Uterus (tissue), 4 donors: ENCODE data around the gene CYP4F2. TPM values are rescaled to one million over a fixed set of nuclear protein-coding genes. Genes with fewer than 3 reads are reported as not detected.
"Not testable (repeated sequence)": the region's sequence is repeated elsewhere in the genome, so short reads cannot be mapped to it uniquely, and the experiment has no call there.

ENCODE experiments used
- DNase-seq, 2 donors: peaks; one replicate each; pipeline ENCODE4 v3.0.0-alpha.2; 2019 to 2020
- H3K27ac ChIP-seq, 2 donors: fragments of 200-600 bp; sonication (generic); 1 replicate in 1 of 2; 2 replicates in 1 of 2; pipeline ENCODE4 v1.5.1; 2016 to 2018
- H3K27me3 ChIP-seq, 2 donors: fragments of 200-600 bp; sonication (generic); one replicate each; pipeline ENCODE4 v1.5.1; 2018 to 2019; ENCODE audit warnings: control low read depth in 1 of 2
- H3K36me3 ChIP-seq, 2 donors: fragments of 200-600 bp; sonication (generic); one replicate each; pipeline ENCODE4 v1.5.1; 2019; ENCODE audit warnings: control low read depth in 1 of 2
- H3K4me1 ChIP-seq, 2 donors: fragments of 200-600 bp; sonication (generic); one replicate each; pipeline ENCODE4 v1.5.1; 2018 to 2019; ENCODE audit warnings: control low read depth in 1 of 2
- H3K4me3 ChIP-seq, 2 donors: fragments of 200-600 bp; sonication (generic); 1 replicate in 1 of 2; 2 replicates in 1 of 2; pipeline ENCODE4 v1.5.1; 2018 to 2019; ENCODE audit warnings: mild to moderate bottlenecking in 1 of 2
- H3K9me3 ChIP-seq, 2 donors: fragments of 200-600 bp; sonication (generic); one replicate each; pipeline ENCODE4 v1.5.1; 2019; ENCODE audit warnings: control low read depth in 1 of 2
- POLR2A ChIP-seq, 2 donors: fragments of 450-650 bp; IDR thresholded peaks; one replicate each; pipeline ENCODE4 v1.6.1; 2016; ENCODE audit warnings: antibody characterized with exemption in 2 of 2, mild to moderate bottlenecking in 1 of 2, moderate library complexity in 1 of 2
- intact Hi-C: fragments of 100-400 bp; cut with DNase I; formaldehyde crosslinking; loops from one replicate; pipeline ENCODE4 v1.15.1; 2023; ENCODE audit warnings: low total_unique reads
- total RNA-seq, 4 donors: library from RNA; depleted of rRNA in 3 of 4; stranded (reverse); fragments of >200 nt in 3 of 4; gene quantifications; one replicate each; pipeline versions ENCODE4 v1.1.0 to v1.2.4, GENCODE V29; 2014 to 2023
- TF ChIP-seq, protein P1 (sequence below), 4 experiments: fragments of 200-600 bp in 2 of 4; fragments of 450-650 bp in 2 of 4; sonication (generic) in 2 of 4; IDR thresholded peaks; one replicate each; pipeline ENCODE4 v1.5.1; 2016 to 2019; ENCODE audit warnings: antibody characterized with exemption in 4 of 4, mild to moderate bottlenecking in 2 of 4, moderate library complexity in 1 of 4
- donor health status: DM: yes; HTN: yes; CAD: no.

CYP4F2 gene
- total RNA-seq, 4 donors from 2014 or later = 0.14 TPM; not detected in 3

DNA sequence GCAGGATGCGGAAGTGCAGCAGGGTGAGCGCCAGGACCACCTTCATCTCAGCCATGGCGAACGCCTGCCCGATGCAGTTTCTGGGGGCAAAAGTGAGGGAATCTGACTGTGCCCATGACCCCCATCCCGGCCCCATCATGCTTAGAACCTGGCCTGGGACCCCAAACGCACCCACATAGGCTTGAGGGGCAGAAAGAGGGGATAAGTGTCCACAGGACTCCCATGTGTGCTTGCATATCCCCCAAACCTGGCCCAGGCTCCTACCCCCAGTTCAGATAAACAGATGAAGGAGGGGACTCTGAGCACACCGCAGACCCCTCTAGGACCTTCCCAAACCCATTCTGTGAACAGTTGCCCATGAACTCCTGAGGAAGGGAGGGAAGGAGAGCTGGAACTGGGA lies 16.0 kb upstream of the CYP4F2 start:
- no peak overlapping the region for H3K4me3 ChIP-seq
- H3K9me3 ChIP-seq = no peaks in the 10 kb centered on the region
- intact Hi-C loops = no loop called here
- no peak for DNase-seq
- TF ChIP-seq POLR2A (IDR thresholded peaks at IDR 0.05) = no peak
- TF ChIP-seq, protein P1, sequence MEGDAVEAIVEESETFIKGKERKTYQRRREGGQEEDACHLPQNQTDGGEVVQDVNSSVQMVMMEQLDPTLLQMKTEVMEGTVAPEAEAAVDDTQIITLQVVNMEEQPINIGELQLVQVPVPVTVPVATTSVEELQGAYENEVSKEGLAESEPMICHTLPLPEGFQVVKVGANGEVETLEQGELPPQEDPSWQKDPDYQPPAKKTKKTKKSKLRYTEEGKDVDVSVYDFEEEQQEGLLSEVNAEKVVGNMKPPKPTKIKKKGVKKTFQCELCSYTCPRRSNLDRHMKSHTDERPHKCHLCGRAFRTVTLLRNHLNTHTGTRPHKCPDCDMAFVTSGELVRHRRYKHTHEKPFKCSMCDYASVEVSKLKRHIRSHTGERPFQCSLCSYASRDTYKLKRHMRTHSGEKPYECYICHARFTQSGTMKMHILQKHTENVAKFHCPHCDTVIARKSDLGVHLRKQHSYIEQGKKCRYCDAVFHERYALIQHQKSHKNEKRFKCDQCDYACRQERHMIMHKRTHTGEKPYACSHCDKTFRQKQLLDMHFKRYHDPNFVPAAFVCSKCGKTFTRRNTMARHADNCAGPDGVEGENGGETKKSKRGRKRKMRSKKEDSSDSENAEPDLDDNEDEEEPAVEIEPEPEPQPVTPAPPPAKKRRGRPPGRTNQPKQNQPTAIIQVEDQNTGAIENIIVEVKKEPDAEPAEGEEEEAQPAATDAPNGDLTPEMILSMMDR (IDR thresholded peaks at IDR 0.05) = no peak
- H3K4me1 ChIP-seq = no peaks in the 10 kb centered on the region
- H3K27ac ChIP-seq = no peak overlapping the region
- no peaks in the 10 kb centered on the region for H3K36me3 ChIP-seq
- peaks cover 0 to 25% of the 10 kb centered on the region in 2 donors for H3K27me3 ChIP-seq

DNA sequence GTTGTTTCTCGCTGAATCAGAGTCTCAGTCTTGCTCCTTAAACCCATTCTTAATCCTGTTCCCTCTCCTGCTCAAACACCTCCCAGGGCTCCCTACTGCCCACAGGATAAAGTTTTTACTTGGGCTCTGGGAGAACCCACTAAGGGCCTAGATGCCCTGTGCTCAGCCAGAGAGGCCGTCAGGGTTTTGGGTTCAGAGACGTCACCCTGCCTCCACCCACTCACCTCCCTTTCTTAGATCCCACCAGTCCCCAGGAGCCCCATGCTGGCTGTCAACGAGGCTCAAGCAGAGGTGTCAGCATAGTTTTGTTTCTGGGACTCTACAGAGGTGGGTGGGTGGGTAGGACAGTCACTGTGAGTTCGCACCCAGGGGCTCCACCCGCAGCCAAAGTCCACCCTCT lies 15.5 kb upstream of the CYP4F2 start:
- H3K4me3 ChIP-seq = no peak overlapping the region
- no peak overlapping the region for H3K27ac ChIP-seq
- intact Hi-C loops = no loop called here
- DNase-seq = no peak
- no peak for TF ChIP-seq POLR2A (IDR thresholded peaks at IDR 0.05)
- TF ChIP-seq, protein P1 (IDR thresholded peaks at IDR 0.05) = no peak
- no peaks in the 10 kb centered on the region for H3K9me3 ChIP-seq
- peaks cover 0 to 28% of the 10 kb centered on the region in 2 donors for H3K27me3 ChIP-seq
- H3K4me1 ChIP-seq = no peaks in the 10 kb centered on the region
- H3K36me3 ChIP-seq = no peaks in the 10 kb centered on the region

DNA sequence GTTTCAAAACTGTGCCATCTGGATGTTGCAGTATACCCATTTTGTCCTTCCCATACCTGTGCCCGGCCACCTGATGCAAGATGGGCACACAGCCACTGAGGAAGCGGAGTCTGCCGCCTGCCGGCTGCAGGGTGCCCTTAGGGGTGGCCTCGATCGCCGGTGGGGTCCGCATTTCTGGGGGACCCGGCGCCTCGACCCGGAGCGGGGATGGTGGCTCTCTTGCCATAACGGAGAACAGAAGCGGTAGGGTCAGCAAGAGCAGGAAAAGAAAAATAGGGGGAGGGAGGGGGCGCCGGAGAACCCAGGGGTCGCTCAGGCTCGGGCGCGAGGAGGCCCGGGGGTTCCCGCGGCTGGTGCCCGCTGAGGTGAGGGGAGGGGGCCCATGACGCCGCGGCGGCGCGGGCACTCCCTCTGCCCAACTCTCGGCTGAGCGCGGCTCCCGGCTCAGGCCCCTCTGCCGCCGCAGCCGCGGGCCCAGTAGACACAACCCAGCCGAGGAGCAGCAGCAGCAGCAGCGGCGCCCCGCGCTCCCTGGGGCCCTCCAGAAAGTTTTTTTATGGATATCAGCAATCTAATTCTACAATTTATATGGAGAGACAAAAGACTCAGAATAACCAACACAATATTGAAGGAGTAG lies 13.8 kb upstream of the CYP4F2 start:
- H3K27me3 ChIP-seq = peaks cover 0 to 35% of the 10 kb centered on the region in 2 donors
- no peaks in the 10 kb centered on the region for H3K4me1 ChIP-seq
- DNase-seq = no peak
- no peaks in the 10 kb centered on the region for H3K9me3 ChIP-seq
- H3K4me3 ChIP-seq = no peak overlapping the region
- intact Hi-C loops = no loop called here
- H3K36me3 ChIP-seq = no peaks in the 10 kb centered on the region
- TF ChIP-seq, protein P1 (IDR thresholded peaks at IDR 0.05) = no peak
- TF ChIP-seq POLR2A (IDR thresholded peaks at IDR 0.05) = no peak
- H3K27ac ChIP-seq = no peak overlapping the region

DNA sequence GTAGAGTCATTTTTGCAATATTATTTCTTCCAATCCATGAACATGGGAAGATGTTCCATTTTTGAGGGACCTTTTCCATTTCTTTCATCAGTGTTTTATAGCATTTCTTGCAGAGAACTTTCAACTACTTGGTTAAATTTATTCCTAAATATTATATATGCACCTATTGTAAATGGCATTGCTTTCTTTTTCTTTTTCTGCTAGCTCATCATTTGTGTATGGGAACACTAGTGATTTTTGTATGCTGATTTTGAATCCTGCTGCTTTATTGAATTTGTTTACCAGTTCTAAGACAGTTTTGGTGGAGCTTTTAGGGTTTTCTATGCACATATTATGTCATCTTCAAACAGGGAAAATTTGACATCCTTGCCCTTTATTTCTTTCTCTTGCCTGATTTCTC lies 7.2 kb upstream of the CYP4F2 start:
- peaks cover 0 to 15% of the 10 kb centered on the region in 2 donors for H3K27me3 ChIP-seq
- no peak overlapping the region for H3K4me3 ChIP-seq
- H3K27ac ChIP-seq = no peak overlapping the region
- no peak for TF ChIP-seq POLR2A (IDR thresholded peaks at IDR 0.05)
- TF ChIP-seq, protein P1 (IDR thresholded peaks at IDR 0.05) = no peak
- H3K9me3 ChIP-seq = no peaks in the 10 kb centered on the region
- no peak for DNase-seq
- intact Hi-C loops = no loop called here
- H3K36me3 ChIP-seq = no peaks in the 10 kb centered on the region
- no peaks in the 10 kb centered on the region for H3K4me1 ChIP-seq

DNA sequence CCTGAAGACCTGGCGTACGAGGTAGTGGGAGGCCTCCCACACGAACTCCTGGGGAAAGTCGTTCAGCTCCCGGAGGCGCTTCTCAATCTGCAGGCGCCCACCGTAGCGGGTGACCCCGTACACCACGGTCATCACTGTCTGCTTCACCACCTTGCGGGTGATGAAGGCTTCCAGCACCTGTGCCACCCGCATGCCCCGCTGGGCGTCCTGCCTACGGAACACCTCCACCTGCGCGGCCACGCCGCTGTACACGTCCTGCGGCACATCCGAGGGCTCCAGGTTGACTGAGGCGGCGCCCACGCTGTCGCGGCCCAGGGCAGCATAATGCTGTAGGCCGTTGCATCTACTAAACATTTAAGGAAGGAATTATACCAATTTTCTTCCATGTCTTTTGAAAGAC lies 5.0 kb upstream of the CYP4F2 start:
- not testable (repeated sequence) for H3K9me3 ChIP-seq, DNase-seq, H3K4me3 ChIP-seq

DNA sequence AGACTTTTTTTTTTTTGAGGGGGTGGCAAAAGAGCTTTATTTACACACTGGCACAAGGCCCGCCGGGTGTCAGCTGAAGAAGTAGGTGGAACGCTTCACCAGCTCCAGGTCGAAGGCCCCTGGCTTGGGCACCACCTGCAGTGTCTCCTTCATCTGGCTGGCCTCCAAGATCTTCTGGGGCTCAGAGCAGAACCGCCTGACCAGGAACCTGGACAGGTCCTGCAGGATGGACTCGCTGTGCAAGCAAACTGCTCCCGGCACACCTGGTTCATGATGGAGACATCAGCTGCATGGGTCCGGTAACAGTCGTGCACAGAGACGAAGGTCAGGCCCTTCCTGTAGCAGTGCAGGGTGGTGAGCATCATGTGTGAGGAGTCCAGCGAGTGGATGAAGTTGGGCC lies 4.4 kb upstream of the CYP4F2 start:
- DNase-seq = no peak
- Histone ChIP-seq H3K27ac (no peak overlapping the region), H3K9me3 (no peaks in the 10 kb centered on the region), H3K27me3 (no peaks in the 10 kb centered on the region), H3K36me3 (no peaks in the 10 kb centered on the region), H3K4me1 (no peaks in the 10 kb centered on the region), H3K4me3 (no peak overlapping the region)
- TF ChIP-seq, protein P1 (IDR thresholded peaks at IDR 0.05) = no peak
- TF ChIP-seq POLR2A (IDR thresholded peaks at IDR 0.05) = no peak
- intact Hi-C loops = no loop called here

More for the DNA sequence above, 5.0 kb upstream of the CYP4F2 start:
- H3K4me1 ChIP-seq, H3K27ac ChIP-seq, H3K27me3 ChIP-seq, intact Hi-C loops, H3K36me3 ChIP-seq: not testable (repeated sequence)
